GM18909 (cell line): ENCODE data around the gene ZNF25.
"Not testable (repeated sequence)": the region's sequence is repeated elsewhere in the genome, so short reads cannot be mapped to it uniquely, and the experiment has no call there.

ENCODE experiments used
- ATAC-seq: cut with Tn5 transposase; IDR thresholded peaks from one replicate; pipeline ENCODE4 v1.9.1; 2021; ENCODE audit warnings: mild to moderate bottlenecking; ENCODE audit not compliant: unreplicated experiment, poor library complexity

Gene ZNF25

DNA sequence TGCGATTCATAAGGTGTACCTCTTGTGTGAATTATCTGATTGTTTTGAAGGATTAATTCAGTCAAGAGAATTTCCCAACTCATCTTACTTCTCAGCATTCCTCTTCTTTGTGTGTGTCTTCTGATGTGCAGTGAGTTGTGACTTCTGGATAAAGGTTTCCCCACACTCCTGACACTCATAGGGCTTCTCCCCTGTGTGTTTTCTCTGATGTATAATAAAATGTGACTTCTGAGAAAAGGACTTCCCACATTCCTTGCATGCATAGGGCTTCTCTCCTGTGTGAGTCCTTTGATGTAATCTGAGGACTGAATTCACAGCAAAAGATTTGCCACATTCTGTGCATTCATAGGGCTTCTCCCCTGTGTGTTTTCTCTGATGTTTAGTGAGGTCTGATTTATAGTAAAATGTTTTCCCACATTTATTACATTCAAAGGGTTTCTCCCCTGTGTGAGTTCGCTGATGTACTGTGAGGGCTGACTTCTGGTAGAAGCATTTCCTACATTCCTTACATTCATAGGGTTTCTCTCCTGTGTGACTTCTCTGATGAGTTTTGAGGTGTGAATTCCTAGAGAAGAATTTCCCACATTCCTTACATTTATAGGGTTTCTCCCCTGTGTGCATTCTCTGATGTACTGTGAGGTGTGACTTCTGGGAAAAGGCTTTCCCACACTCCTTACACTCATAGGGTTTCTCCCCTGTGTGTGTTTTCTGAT is 24.2 kb downstream of the ZNF25 start:
- no peak for ATAC-seq

DNA sequence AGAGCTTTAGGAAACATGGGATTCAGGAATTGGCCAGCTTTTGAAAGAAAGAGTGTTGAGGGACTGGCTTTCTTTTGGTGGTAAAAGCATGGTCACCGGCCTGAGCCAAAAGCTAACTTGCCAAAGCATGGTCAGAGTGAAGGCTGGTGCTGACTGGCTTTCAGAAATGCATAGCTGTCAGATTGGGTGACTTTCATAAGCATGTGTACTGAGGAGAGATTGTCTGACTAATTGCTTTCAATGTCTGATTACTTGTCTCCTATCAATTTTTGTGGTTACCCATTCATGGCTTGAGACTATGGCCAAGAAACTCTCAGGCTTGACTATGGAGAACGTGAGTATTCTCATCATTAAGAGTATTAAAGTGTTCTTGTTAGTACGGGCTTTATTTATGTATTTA is 28.2 kb downstream of the ZNF25 start:
- no peak for ATAC-seq

DNA sequence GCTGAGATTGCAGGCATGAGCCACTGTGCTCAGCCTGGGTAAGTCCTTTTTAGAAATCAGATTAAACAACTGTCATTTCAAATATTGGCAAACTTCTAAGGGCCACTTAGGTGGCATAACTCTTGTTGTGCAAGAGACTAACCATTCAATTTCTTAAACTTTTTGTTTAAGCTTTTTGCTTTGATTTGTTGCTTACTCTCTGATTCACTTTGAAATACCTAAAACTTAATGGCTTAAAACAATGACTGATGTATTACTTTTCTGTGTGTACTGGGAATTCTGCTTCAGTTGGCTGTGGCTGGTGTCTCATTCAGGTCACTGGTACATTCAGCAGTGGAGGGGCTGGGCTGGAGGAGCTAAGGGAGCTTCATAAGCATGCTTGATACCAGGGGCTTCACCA is 28.9 kb downstream of the ZNF25 start:
- no peak for ATAC-seq

DNA sequence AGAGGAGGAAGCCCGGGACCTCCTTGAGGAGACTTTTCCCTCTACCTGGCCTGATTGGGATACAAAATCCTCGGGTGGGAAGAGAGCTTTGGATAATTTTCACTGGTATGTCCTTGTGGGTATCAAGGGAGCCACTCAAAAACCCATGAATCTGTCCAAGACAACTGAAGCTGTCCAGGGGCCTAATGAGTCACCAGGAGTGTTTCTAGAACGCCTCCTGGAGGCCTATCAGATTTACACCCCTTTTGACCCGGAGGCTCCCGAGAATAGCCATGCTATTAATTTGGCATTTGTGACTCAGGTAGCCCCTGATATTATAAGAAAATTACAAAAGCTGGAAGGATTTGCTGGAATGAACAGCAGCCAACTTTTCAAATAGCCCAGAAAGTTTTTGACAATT is 38.6 kb downstream of the ZNF25 start:
- no peak for ATAC-seq

DNA sequence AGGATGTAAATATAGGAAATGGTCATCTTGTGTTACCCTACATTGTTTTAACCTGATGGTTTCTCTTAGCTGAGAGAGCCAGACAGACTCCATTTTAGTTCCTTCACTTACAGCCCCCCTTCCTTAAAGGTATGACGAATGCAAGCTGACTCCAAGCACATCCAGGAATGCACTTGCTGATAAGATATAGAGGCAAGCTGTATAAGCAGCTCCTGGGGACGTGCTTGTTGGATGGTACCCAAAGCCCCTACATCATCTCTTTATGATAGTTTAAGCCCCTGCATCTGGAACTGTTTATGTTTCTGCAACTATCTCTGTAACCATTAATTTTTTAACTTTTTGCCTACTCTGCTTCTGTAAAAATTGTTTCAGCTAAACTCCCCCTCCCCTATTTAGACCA is 41.7 kb downstream of the ZNF25 start:
- no peak for ATAC-seq

DNA sequence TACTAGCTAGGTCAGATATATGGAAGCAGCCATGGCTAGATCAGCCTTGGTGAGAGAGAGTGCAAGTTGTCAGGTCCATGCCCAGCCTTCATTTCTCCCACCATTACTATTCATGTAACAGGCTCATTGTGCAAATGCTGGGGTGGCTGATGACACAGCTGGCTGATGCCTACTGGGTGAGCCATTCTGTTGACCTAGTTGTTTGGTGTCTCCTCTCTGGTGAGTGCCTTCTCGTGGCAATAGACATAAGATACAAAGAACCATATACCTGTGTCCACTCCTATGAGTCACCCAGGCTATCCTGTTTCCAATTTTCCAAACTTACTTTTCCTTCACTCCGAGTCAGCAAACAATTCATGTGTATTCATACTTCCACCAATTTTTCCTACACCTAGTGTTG is 46.0 kb downstream of the ZNF25 start:
- no peak for ATAC-seq

DNA sequence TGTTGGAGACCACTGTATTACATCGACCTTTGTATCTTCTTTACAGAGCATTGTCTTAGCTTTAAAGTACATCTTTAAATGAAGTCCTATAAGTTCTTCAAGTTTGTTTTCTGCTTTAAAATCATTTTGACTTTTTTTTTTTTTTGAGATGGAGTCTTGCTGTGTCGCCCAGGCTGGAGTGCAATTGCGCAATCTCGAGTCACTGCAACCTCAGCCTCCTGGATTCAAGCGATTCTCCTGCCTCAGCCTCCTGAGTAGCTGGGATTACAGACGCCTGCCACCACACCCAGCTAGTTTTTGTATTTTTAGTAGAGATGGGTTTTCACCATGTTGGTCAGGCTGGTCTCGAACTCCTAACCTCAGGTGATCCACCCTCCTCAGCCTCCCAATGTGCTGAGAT is 68.3 kb downstream of the ZNF25 start:
- ATAC-seq = not testable (repeated sequence)

DNA sequence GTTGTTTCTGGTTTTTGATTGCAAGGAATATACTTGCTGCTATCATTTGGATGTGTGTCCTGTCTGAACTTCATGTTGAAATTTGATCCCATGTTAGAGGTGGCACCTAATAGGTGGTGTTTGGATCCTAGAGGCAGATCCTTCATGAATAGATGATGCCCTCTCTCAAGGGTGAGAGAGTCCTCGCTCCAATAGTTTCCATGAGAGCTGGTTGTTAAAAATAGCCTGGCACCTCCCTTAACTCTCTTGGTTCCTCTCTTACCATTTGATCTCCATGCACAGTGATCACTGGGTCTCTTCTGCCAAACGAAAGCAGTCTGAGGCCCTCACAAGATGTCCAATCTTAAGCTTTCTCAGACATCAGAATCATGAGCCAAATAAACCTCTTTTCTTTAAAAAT is 70.1 kb downstream of the ZNF25 start:
- no peak for ATAC-seq
